Calu3 (cell line): ENCODE measurements around the gene KCNK15. TPM values are rescaled to one million over a fixed set of nuclear protein-coding genes. Genes with fewer than 3 reads are reported as not detected.

Source experiments
- BruUV-seq: library from RNA; stranded (reverse); fragments of 400-500 nt; replicated peaks from 2 replicates; lab custom pipeline; 2021; lab: Mats Ljungman, UMichigan
- CTCF ChIA-PET: fragments of 300-600 bp; sonication (Branson Sonifier 250); formaldehyde crosslinking; loops from one replicate; lab custom pipeline; 2022; ENCODE audit warnings: antibody characterized with exemption; lab: Charles Lee
- DNase-seq: peaks from one replicate; pipeline ENCODE4 v3.0.0; 2022
- H3K27ac Mint-ChIP-seq: one replicate; pipeline ENCODE4 v1.8.0; 2022; ENCODE audit warnings: mixed read lengths; ENCODE audit not compliant: unreplicated experiment
- H3K27me3 Mint-ChIP-seq: one replicate; pipeline ENCODE4 v1.8.0; 2022; ENCODE audit warnings: mixed read lengths; ENCODE audit not compliant: unreplicated experiment
- H3K36me3 Mint-ChIP-seq: one replicate; pipeline ENCODE4 v1.8.0; 2022; ENCODE audit warnings: mild to moderate bottlenecking, moderate library complexity, mixed read lengths; ENCODE audit not compliant: insufficient read depth, unreplicated experiment
- H3K4me1 Mint-ChIP-seq: one replicate; pipeline ENCODE4 v1.8.0; 2022; ENCODE audit warnings: mild to moderate bottlenecking, low read depth, mixed read lengths; ENCODE audit not compliant: unreplicated experiment
- H3K4me3 Mint-ChIP-seq: one replicate; pipeline ENCODE4 v1.8.0; 2022; ENCODE audit warnings: mild to moderate bottlenecking, low read depth, moderate library complexity, mixed read lengths; ENCODE audit not compliant: unreplicated experiment
- H3K9me3 Mint-ChIP-seq: one replicate; pipeline ENCODE4 v1.8.0; 2022; ENCODE audit warnings: low read depth, mixed read lengths; ENCODE audit not compliant: unreplicated experiment
- CTCF ChIP-seq: fragments of 200-600 bp; IDR thresholded peaks from one replicate; pipeline ENCODE4 v1.8.0; 2022; ENCODE audit warnings: antibody characterized with exemption; ENCODE audit not compliant: unreplicated experiment
- intact Hi-C: fragments of 100-400 bp; cut with micrococcal nuclease; formaldehyde crosslinking; loops from one replicate; pipeline ENCODE4 v1.10.0; 2022; ENCODE audit not compliant: unreplicated experiment
- total RNA-seq: library from RNA; stranded (reverse); gene quantifications from 2 replicates; pipeline ENCODE4 v1.2.3, GENCODE V29; 2022

Gene KCNK15
- total RNA-seq, 1 experiment from 2014 or later = 1.5 TPM

- CTCF ChIA-PET = interaction anchor here (1.1 kb wide), 1 partner anchor 14 kb away, joined by 3 read pairs; no protein-coding TSS in a partner anchor
- TF ChIP-seq CTCF = no peak
These were observed 29.2 kb upstream of the KCNK15 start for GRCh38 chr20:44716309-44717106.

GRCh38 chr20:44717986-44718385, 27.7 kb upstream of the KCNK15 start:
- Mint-ChIP-seq H3K9me3 (no peaks in the 10 kb centered on the region), H3K4me1 (peaks cover 68% of the 10 kb centered on the region), H3K4me3 (no peak overlapping the region), H3K36me3 (peaks cover 11% of the 10 kb centered on the region), H3K27me3 (no peaks in the 10 kb centered on the region), H3K27ac (no peak overlapping the region)
- no TSS peak for BruUV-seq
- CTCF ChIA-PET = interaction anchor here (0.9 to 1.4 kb wide), 3 partner anchors 11 to 34 kb away, joined by 4 to 7 read pairs (median 4); no protein-coding TSS in a partner anchor
- peak; percentile 66 for DNase-seq
- TF ChIP-seq CTCF = peak; percentile 85
- intact Hi-C loops = no loop called here

More at GRCh38 chr20:44716309-44717106, 29.2 kb upstream of the KCNK15 start:
- intact Hi-C loops = no loop called here
- BruUV-seq = no TSS peak
- Mint-ChIP-seq H3K4me1 (peaks cover 64% of the 10 kb centered on the region), H3K9me3 (no peaks in the 10 kb centered on the region), H3K27me3 (no peaks in the 10 kb centered on the region), H3K4me3 (no peak overlapping the region), H3K27ac (no peak overlapping the region), H3K36me3 (peaks cover 11% of the 10 kb centered on the region)
- no peak for DNase-seq

DNA sequence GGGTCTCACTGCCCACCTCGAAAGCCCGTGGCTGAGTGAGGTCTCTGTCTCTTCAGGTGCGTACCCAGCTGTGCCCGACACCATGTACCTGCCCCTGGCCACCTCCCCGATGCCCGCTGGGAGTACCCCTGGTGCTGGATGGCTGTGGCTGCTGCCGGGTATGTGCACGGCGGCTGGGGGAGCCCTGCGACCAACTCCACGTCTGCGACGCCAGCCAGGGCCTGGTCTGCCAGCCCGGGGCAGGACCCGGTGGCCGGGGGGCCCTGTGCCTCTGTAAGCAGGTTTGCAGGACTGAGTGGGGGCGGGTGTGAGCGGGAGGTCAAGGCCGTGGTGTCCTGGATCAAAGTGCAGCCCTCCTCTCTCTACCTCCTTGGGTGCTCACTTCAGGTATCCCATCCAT, 25.8 kb upstream of the KCNK15 start:
- no TSS peak for BruUV-seq
- TF ChIP-seq CTCF = no peak
- intact Hi-C loops = loop anchor here (2.0 kb wide), 1 partner anchor 27 kb away; no protein-coding TSS in a partner anchor
- Mint-ChIP-seq H3K4me3 (no peak overlapping the region), H3K36me3 (peaks cover 6% of the 10 kb centered on the region), H3K27me3 (no peaks in the 10 kb centered on the region), H3K4me1 (peaks cover 63% of the 10 kb centered on the region), H3K27ac (no peak overlapping the region), H3K9me3 (no peaks in the 10 kb centered on the region)
- DNase-seq = no peak
- CTCF ChIA-PET = interaction anchor here (0.5 to 2.2 kb wide), 2 partner anchors 27 to 28 kb away, joined by 3 to 5 read pairs; no protein-coding TSS in a partner anchor

- no peak for TF ChIP-seq CTCF
- Mint-ChIP-seq H3K4me3 (no peak overlapping the region), H3K9me3 (no peaks in the 10 kb centered on the region), H3K4me1 (peaks cover 56% of the 10 kb centered on the region), H3K27ac (peak overlapping the region; percentile 1), H3K27me3 (no peaks in the 10 kb centered on the region), H3K36me3 (no peaks in the 10 kb centered on the region)
- CTCF ChIA-PET = interaction anchor here (0.5 to 2.2 kb wide), 13 partner anchors 8 to 653 kb away, joined by 3 to 15 read pairs (median 5); no protein-coding TSS in a partner anchor
- peak; percentile 69 for DNase-seq
- intact Hi-C loops = loop anchor here (2.0 kb wide), 1 partner anchor 28 kb away; no protein-coding TSS in a partner anchor
- no TSS peak for BruUV-seq
These were observed 25.1 kb upstream of the KCNK15 start for GRCh38 chr20:44720621-44720996.
